HG03045 (cell line): Measurements from ENCODE around the gene RPRML.

Source experiments
- ATAC-seq: cut with Tn5 transposase; IDR thresholded peaks from one replicate; pipeline ENCODE4 v1.9.1; 2021; ENCODE audit warnings: mild to moderate bottlenecking, moderate library complexity; ENCODE audit not compliant: unreplicated experiment

The RPRML gene

DNA sequence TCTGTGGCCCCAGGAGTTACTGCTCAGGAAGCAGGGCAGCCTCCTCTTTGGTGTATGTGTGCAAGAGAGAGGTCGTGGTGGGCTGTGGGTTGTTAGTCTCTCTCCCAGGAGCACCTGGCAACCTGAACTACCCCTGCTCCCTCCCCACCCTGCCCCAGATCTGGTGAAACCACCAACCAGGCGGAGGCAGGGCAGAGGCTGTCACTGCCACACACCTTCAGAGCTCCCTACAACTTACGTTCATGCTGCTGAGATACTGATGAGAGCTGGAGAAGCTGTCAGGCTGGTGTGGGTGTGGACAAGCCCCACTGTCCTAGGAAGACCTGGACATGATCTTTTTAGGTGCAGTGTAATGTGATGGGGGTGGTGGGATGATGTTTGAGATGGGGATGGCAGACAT is 31.8 kb downstream of the RPRML start:
- no peak for ATAC-seq

- ATAC-seq = no peak
Observed at GRCh38 chr17:46944931-46945330, 34.1 kb downstream of the RPRML start.

GRCh38 chr17:46943501-46944393 is 35.3 kb downstream of the RPRML start:
- ATAC-seq = no peak

DNA sequence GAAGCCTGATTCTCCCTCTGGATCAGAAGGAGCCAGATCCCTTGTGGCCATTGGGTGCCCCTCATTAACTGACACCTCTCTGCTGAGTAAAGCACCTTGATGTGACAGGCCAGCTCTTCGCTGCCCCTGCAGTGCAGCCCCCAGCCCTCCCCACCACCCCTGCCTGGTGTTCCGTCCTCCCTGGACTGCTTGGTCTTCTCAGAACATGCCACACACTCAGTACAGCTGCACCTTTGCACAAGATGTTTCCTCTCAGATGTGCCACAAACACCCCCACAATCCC is 35.9 kb downstream of the RPRML start:
- no peak for ATAC-seq

DNA sequence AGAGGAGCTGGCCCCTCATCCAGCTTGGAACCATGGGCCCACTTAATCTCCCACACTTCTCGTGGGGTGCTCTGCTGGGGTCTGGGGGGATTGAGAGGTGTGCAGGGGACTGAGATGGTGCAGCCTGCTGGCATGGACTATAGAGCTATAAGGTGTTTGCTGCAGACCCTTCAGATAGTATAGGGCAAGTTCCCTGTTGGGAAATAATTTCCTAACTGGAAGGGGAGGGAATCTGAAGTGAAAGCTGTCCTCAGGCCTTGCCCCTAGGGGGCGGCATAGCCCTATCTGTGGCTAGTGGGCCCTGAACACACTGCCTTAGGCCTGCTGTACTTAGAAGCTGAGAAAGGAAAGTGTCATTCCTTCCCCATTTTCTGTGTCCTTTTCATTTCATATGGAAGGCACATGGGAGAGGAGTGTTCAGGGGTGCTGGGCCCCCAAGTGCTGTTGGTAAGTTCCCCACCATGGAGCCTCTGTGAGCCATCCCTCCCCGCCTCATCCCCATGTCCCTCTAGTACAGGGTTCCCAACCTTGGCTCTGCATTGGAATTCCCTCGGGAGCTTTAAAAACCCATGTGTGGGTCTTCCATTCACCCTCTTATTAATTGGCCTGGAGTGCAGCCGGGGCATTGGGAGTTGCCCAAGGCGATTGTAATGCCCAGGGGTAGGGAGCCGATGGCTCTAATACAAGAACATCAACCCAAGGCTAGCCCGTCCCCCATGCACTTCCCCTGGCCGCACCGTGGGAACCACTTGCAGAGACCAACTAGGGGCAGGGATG is 36.4 kb downstream of the RPRML start:
- ATAC-seq = no peak

DNA sequence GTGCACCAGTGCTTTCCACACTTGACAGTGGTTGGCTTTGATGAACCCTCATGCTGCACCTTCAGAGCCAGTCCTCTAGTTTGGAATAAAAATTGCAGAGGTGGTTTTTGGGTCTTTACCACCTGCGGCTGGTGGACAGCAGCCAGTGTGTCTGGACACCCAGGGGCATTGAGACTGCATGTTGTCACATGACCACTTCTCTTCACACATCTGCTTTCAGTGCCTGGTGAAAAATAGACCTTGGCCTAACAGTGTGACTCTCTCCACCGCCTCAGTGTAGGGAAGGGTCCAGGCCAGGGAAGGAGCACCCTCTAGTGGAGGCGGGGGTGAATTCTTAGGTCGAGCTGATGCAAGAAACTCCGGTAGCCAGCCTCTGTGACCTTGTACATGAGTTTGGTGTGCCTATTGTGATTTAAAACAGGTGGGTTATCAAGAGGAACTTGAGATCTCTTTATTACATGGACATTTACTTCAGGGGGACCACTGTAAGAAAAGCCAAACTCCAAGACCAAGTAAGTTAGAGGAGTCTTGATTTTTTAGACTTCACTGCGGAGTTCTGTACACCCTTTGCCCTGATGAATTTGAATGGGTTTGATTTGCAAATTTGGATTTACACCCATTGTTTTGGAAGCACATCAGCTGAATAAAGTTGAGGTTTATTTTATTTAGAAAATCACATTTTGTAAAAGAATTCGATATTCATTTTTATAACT is 38.2 kb downstream of the RPRML start:
- ATAC-seq = no peak

- ATAC-seq = no peak
Observed at GRCh38 chr17:46935658-46936266, 43.3 kb downstream of the RPRML start.

DNA sequence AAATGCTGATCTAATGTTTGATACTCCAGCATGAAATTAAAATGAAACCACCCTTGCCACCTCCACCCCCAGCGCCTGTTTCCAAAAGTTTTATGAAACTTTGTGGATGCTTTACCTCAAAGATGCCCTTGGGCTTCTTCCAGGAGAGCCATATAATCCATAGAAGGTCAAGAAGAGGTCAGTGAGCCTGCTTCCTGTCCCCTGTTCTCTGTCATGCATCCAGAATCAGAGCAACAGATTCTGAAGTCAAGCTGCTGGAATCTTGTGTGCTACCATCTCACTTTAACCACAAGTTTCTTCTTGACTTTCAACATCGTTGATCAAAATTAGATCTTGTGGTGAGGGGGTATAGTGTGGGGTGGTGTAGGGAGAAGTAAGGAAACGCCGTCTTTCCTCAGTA is 47.5 kb downstream of the RPRML start:
- no peak for ATAC-seq

- ATAC-seq = no peak
Observed at GRCh38 chr17:46930051-46930450, 49.0 kb downstream of the RPRML start.

DNA sequence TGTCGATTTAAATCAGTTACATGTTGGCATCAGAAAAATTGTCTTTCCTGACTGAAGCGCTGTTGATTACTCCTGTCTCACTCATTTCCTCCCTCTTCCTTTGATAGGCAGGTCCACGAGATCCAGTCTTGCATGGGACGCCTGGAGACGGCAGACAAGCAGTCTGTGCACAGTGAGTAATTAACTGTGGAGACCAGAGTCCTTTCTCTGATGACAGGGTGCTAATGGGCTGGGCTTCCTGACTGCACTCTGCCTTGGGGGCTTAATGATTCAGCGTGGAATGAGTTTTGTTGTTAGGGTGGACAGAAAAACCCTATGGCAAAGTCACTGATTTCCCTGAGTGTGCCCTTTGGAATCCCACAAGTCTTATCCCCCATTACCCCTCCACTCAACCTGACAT is 49.6 kb downstream of the RPRML start:
- ATAC-seq = no peak

DNA sequence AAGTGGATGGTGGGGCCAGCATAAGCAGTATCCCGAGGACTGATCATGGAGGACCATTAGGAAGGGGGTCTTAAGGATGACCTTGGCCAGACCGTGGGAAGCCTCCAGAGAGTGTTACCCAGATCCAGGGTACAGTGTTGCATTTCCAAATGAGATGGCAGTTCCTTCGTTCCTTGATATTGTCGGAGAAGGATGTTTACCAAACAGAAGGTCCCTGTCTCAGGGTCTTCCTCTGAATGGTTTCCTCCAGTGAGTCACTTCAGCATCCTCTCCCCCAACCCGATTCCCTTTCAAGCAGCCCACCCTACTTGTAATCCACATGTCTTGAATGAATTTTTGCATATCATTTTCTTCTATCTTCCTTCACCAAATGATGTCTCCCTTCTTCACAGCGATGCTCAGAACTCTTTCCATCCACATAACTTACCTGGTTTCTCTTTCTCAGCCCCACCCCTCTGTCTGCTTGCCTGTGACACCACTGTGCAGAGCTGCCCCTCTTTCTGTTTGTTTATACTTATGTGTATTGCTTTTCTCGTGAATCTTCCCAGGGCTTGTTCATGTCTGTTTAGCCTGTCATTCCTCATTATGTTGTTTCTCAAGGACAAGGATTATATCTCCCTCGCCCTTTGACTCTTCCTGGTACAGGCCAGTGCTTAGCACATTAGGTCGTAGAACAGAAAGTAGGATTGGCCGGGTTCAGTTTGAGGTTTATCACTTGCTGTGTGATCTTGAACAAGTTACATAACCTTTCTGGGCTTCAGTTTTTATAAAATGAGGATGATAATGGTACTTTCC is 50.4 kb downstream of the RPRML start:
- ATAC-seq = no peak
